Measurements from ENCODE around the gene PDZD4.

The PDZD4 gene

GRCh38 chrX:153763989-153764755 is 66.2 kb downstream of the PDZD4 start, which contains the start of gene PLXNB3:
Gene PLXNB3, plus strand, starts transcription at chrX:153764249. Its CDS starts 1,287 bp downstream, at chrX:153765536.
- in situ Hi-C loops (cut with MboI; ENCODE audit: low sequenced_read_pairs): no loop called here

DNA sequence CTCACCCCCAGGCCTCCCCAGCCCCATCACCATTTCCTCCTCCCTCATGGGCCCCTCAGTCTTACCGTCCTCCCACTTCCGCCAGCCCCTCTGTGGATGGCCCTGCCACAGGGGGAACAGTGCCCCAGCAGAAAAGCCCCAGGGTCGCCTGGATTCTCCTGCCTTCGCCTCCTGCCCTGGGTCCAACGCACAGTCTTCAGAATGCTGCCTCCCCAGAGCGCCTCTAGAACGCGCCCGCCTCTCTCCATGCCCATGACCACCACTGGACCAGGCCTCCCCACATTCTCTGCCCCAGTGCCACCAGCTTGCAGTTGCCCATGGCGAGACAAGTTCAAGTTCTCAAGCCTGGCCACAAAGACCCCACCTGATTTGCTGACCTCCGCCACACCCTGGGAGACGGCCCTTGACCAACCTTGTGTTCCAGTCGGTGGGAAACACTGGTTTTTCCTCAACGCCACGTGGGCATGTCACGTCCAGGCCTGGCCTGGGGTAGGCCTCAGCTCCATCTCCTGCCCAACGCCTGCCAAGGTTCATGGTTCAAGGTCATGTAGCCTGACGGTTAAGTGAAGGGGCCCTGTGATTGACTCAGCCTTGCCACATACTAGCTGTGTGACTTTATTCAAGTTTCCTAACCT is 66.9 kb downstream of the PDZD4 start:
- in situ Hi-C loops (cut with MboI; ENCODE audit: low sequenced_read_pairs): no loop called here

DNA sequence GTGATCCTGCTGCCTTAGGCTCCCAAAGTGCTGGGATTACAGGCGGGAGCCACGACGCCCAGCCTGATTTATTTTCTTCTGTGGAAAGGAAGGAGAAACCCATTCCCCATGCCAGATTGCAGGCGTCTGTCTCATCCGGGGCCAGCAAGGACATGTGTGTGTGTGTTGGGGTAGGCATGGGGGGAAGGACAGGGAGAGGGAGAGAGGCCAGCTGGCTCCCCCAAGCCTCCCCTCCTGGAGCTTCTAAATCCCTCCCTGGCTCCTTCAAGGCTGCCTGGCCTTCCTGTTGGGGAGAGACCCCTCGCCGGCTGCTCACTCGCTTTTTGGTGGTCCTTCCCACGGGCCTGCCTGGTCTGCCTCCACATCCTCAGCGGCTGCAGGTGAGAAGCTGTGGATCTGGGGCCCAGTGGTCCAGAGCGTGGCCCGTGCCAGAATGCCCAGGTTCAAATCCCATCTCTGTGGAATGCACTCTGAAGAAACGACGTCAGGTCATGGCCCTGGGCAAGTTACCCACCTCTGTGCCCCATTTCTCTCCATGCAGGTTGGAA is 67.6 kb downstream of the PDZD4 start:
- in situ Hi-C loops (cut with MboI; ENCODE audit: low sequenced_read_pairs): no loop called here

- in situ Hi-C loops (cut with MboI; ENCODE audit: low sequenced_read_pairs): no loop called here
Measured at GRCh38 chrX:153761863-153762262, 68.5 kb downstream of the PDZD4 start.

DNA sequence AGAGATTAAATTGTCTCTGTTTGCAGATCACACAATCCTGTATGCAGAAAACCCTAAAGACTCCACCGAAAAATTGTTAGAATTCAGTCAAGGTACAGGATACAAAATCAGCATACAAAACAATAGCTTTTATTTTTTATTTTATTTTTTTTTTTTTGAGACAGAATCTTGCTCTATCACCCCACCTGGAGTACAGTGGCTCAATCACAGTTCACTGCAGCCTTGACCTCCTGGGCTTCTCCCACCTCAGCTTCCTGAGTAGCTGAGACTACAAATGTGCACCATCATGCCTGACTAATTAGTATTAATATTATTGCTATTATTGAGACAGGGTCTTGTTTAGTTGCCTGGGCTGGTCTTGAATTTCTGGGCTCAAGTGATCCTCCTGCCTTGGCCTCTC is 75.2 kb downstream of the PDZD4 start:
- in situ Hi-C loops (cut with MboI; ENCODE audit: low sequenced_read_pairs): no loop called here

Measured in HL-60/S4 treated with phorbol 12-myristate 13-acetate at 8.2 ng/mL for 4 days and 3 days (cell line).